GM21447 (cell line): ENCODE results near the gene OR1I1.

Experiments used
- ATAC-seq: cut with Tn5 transposase; IDR thresholded peaks from one replicate; pipeline ENCODE4 v1.9.1; 2021; ENCODE audit not compliant: unreplicated experiment

Gene OR1I1

GRCh38 chr19:15116856-15117255, 34.8 kb downstream of the OR1I1 start:
- ATAC-seq: no peak

- no peak for ATAC-seq
Observed at GRCh38 chr19:15118248-15118647, 36.2 kb downstream of the OR1I1 start.

- ATAC-seq: no peak
Observed at GRCh38 chr19:15118789-15119494, 36.9 kb downstream of the OR1I1 start.

GRCh38 chr19:15120135-15121026, 38.4 kb downstream of the OR1I1 start:
- no peak for ATAC-seq

GRCh38 chr19:15122331-15123030, 40.5 kb downstream of the OR1I1 start:
- ATAC-seq: no peak

- ATAC-seq: no peak
Observed at GRCh38 chr19:15123031-15123890, 41.2 kb downstream of the OR1I1 start.

GRCh38 chr19:15123900-15124299, 41.9 kb downstream of the OR1I1 start:
- no peak for ATAC-seq

- no peak for ATAC-seq
Observed at GRCh38 chr19:15124572-15125231, 42.7 kb downstream of the OR1I1 start.

GRCh38 chr19:15125232-15126067, 43.4 kb downstream of the OR1I1 start:
- peak; percentile 79 for ATAC-seq

- ATAC-seq: no peak
Observed at GRCh38 chr19:15126131-15126910, 44.3 kb downstream of the OR1I1 start.

GRCh38 chr19:15128162-15128770, 46.3 kb downstream of the OR1I1 start:
- ATAC-seq: no peak

- no peak for ATAC-seq
Observed at GRCh38 chr19:15129856-15130585, 48.0 kb downstream of the OR1I1 start.

- no peak for ATAC-seq
Observed at GRCh38 chr19:15136234-15136954, 54.4 kb downstream of the OR1I1 start.

GRCh38 chr19:15137777-15138176, 55.8 kb downstream of the OR1I1 start:
- ATAC-seq: no peak

GRCh38 chr19:15138427-15138826, 56.4 kb downstream of the OR1I1 start:
- ATAC-seq: no peak

- ATAC-seq: no peak
Observed at GRCh38 chr19:15141143-15141542, 59.1 kb downstream of the OR1I1 start.

- ATAC-seq: no peak
Observed at GRCh38 chr19:15142313-15142712, 60.3 kb downstream of the OR1I1 start.
